ENCODE results near the gene KREMEN2. TPM values are rescaled to one million over a fixed set of nuclear protein-coding genes. Genes with fewer than 3 reads are reported as not detected.

The KREMEN2 gene
- total and polyA plus RNA-seq, 2 donors (not counting 3 experiments of a cell fraction or from before 2014, with no cell fraction given) = not detected

DNA sequence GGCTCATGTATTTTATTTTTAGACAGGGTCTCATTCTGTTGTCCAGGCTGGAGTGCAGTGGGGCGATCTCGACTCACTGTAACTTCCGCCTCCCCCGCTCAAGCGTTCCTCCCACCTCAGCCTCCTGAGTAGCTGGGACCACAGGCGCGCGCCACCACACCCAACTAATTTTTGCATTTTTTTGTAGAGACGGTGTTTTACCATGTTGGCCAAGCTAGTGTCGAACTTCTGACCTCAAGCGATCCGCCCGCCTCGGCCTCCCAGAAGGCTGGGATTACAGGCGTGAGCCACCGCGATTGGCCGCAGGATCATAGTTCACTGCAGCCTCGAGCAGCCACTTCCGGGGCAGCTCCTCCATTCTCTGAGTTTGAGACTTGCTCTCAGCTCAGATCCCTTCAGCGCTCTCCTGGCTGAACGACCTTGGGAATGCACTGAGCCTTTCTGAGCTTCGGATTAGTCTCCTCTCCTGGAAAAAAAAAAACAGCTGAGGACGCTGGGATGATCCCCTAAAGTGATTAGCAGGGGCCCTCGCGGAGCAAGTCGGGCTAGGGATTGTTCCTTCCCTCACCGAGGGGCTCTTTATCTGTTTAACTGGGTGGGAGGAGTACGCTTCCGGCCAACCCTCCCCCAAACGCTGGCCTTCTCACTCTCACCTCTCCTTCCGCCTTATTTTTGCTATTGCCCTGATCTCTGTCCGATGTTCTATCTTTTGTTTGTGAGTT is 17.3 kb downstream of the KREMEN2 start:
- Histone ChIP-seq H3K4me2 (ENCODE audit: insufficient read depth, low read length) (no peak overlapping the region), H3K27me3 (ENCODE audit: control insufficient read depth in 2 of 2, insufficient read depth in 2 of 2, low read length in 2 of 2) (no peaks in the 10 kb centered on the region), H3K27ac (ENCODE audit: insufficient read depth, low read depth, low read length) (no peak overlapping the region), H3K9me1 (replicated peaks; ENCODE audit: control insufficient read depth, extremely low read depth, insufficient read depth, low read length) (no peaks in the 10 kb centered on the region), H4K20me1 (replicated peaks; ENCODE audit: control insufficient read depth, extremely low read depth, insufficient read depth, low read length) (no peaks in the 10 kb centered on the region), H3K36me3 (ENCODE audit: control insufficient read depth in 2 of 2, extremely low read depth in 1 of 2, insufficient read depth in 2 of 2, low read length in 2 of 2) (no peaks in the 10 kb centered on the region), H3K79me2 (ENCODE audit: control insufficient read depth, insufficient read depth, low read length) (peaks cover 5% of the 10 kb centered on the region), H3K4me3 (replicated peaks in 1 of 3; ENCODE audit: insufficient read depth in 1 of 3, low read depth in 1 of 3, low read length in 3 of 3) (no peak overlapping the region), H3K4me1 (ENCODE audit: control insufficient read depth, extremely low read depth, insufficient read depth, low read length) (peaks cover 10% of the 10 kb centered on the region), H3K9me3 (replicated peaks; ENCODE audit: control insufficient read depth, insufficient read depth, low read length) (no peaks in the 10 kb centered on the region), H2AFZ (ENCODE audit: low read depth, low read length) (no peak overlapping the region), H3K9ac (replicated peaks; ENCODE audit: extremely low read depth, insufficient read depth, low read length) (no peak overlapping the region)
- DNase-seq (ENCODE audit: low read depth, low spot score) (no peak), FAIRE-seq (peak; percentile 38)
- no TSS peak for BruUV-seq (replicated peaks)
- ChIA-PET POLR2A (interaction anchor here (0.7 to 1.5 kb wide), 2 partner anchors 9 to 66 kb away, joined by 3 read pairs; no protein-coding TSS in a partner anchor), CTCF (interaction anchor here (1.6 to 2.8 kb wide), 4 partner anchors 11 to 54 kb away, joined by 3 to 10 read pairs (median 6); no protein-coding TSS in a partner anchor)
- dilution Hi-C loops (cut with MboI; ENCODE audit: extremely low pct_ligation_motif_present, low sequenced_read_pairs) = no loop called here
- TF ChIP-seq JUN (IDR thresholded peaks at IDR 0.05; ENCODE audit: borderline replicate concordance, insufficient read depth, insufficient read length, low read depth) (no peak), FOS (IDR thresholded peaks at IDR 0.05; ENCODE audit: borderline replicate concordance, insufficient read depth, low read length) (no peak), POLR2AphosphoS5 (IDR thresholded peaks at IDR 0.05; ENCODE audit: insufficient read depth, low read depth, low read length) (no peak), POLR2A (IDR thresholded peaks at IDR 0.05; ENCODE audit: low read depth, low read length) (no peak), MAX (IDR thresholded peaks at IDR 0.05; ENCODE audit: insufficient read depth, insufficient read length) (no peak)
- intact Hi-C loops (cut with micrococcal nuclease) = no loop called here

GRCh38 chr16:2981899-2982250 is 17.8 kb downstream of the KREMEN2 start:
- Histone ChIP-seq H3K9me1 (replicated peaks; ENCODE audit: control insufficient read depth, extremely low read depth, insufficient read depth, low read length) (no peaks in the 10 kb centered on the region), H3K4me2 (ENCODE audit: insufficient read depth, low read length) (no peak overlapping the region), H3K4me3 (replicated peaks in 1 of 3; ENCODE audit: insufficient read depth in 1 of 3, low read depth in 1 of 3, low read length in 3 of 3) (no peak overlapping the region), H4K20me1 (replicated peaks; ENCODE audit: control insufficient read depth, extremely low read depth, insufficient read depth, low read length) (no peaks in the 10 kb centered on the region), H2AFZ (ENCODE audit: low read depth, low read length) (no peak overlapping the region), H3K79me2 (ENCODE audit: control insufficient read depth, insufficient read depth, low read length) (peaks cover 5% of the 10 kb centered on the region), H3K36me3 (ENCODE audit: control insufficient read depth in 2 of 2, extremely low read depth in 1 of 2, insufficient read depth in 2 of 2, low read length in 2 of 2) (no peaks in the 10 kb centered on the region), H3K4me1 (ENCODE audit: control insufficient read depth, extremely low read depth, insufficient read depth, low read length) (peaks cover 10% of the 10 kb centered on the region), H3K27me3 (ENCODE audit: control insufficient read depth in 2 of 2, insufficient read depth in 2 of 2, low read length in 2 of 2) (no peaks in the 10 kb centered on the region), H3K27ac (ENCODE audit: insufficient read depth, low read depth, low read length) (no peak overlapping the region), H3K9ac (replicated peaks; ENCODE audit: extremely low read depth, insufficient read depth, low read length) (no peak overlapping the region), H3K9me3 (replicated peaks; ENCODE audit: control insufficient read depth, insufficient read depth, low read length) (no peaks in the 10 kb centered on the region)
- TF ChIP-seq MYC (IDR thresholded peaks at IDR 0.05; ENCODE audit: low read depth, low read length) (no peak), GATA2 (IDR thresholded peaks at IDR 0.05; ENCODE audit: insufficient read depth, insufficient read length, low read depth, low read length) (no peak), MAX (IDR thresholded peaks at IDR 0.05; ENCODE audit: insufficient read depth, insufficient read length) (no peak), EZH2 (IDR thresholded peaks at IDR 0.05; ENCODE audit: borderline replicate concordance, low read depth, low read length, severe bottlenecking) (no peak), CTCF (IDR thresholded peaks at IDR 0.05; ENCODE audit: extremely low read depth in 1 of 2, insufficient read depth in 1 of 2, low read depth in 1 of 2, low read length in 2 of 2) (no peak)
- no peak for FAIRE-seq
- ChIA-PET POLR2A (no interaction called here), CTCF (interaction anchor here (1.6 to 2.8 kb wide), 4 partner anchors 11 to 55 kb away, joined by 3 to 10 read pairs (median 6); no protein-coding TSS in a partner anchor)
- BruUV-seq (replicated peaks) = no TSS peak
- DNase-seq (ENCODE audit: low read depth, low spot score) = no peak
- intact Hi-C loops (cut with micrococcal nuclease) (no loop called here), dilution Hi-C loops (cut with MboI; ENCODE audit: extremely low pct_ligation_motif_present, low sequenced_read_pairs) (no loop called here)

Data from endothelial cell of umbilical vein (primary cell).